ENCODE data around the gene ARHGAP26. TPM values are rescaled to one million over a fixed set of nuclear protein-coding genes. Genes with fewer than 3 reads are reported as not detected.

The ARHGAP26 gene
- total RNA-seq, 1 experiment from 2014 or later: 79.8 TPM

DNA sequence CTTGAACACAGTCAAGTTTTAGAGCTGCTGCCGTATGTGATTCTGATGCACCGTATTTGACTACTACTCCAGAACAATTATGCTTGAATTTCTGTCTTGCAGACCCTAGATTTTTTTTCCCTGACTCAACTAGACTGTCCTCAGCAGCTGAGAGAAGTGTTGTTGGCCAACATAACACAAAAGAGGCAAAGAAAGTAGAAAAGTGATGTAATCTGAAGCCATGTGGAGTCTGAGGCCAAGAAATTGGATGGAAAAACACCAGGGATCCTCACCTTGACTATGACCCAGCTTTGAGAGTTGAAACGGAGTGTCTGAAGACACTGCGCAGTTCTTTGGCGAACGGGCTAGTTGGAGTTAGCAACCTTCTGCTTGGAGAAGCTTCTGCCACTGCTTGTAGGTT is 48.0 kb upstream of the ARHGAP26 start:
- Mint-ChIP-seq H3K27me3 (ENCODE audit: insufficient read depth, unreplicated experiment) (no peaks in the 10 kb centered on the region), H3K4me1 (ENCODE audit: low read depth, unreplicated experiment) (peaks cover 33% of the 10 kb centered on the region), H3K4me3 (ENCODE audit: unreplicated experiment) (no peak overlapping the region), H3K27ac (ENCODE audit: unreplicated experiment) (no peak overlapping the region), H3K9me3 (ENCODE audit: unreplicated experiment) (no peaks in the 10 kb centered on the region), H3K36me3 (ENCODE audit: insufficient read depth, unreplicated experiment) (peaks cover 5% of the 10 kb centered on the region)
- intact Hi-C loops (cut with micrococcal nuclease; ENCODE audit: unreplicated experiment): no loop called here
- Histone ChIP-seq H3K27me3 (replicated peaks; ENCODE audit: control insufficient read depth, insufficient read depth, low read length) (no peaks in the 10 kb centered on the region), H3K9me3 (no peaks in the 10 kb centered on the region), H3K4me1 (peaks cover 23% of the 10 kb centered on the region), H3K4me3 (ENCODE audit: low read depth, low read length) (no peak overlapping the region), H3K36me3 (ENCODE audit: control insufficient read depth, insufficient read depth, low read length) (no peaks in the 10 kb centered on the region)
- POLR2A ChIA-PET: interaction anchor here (0.7 kb wide), 1 partner anchor 300 kb away, joined by 3 read pairs; no protein-coding TSS in a partner anchor
- no TSS peak for BruUV-seq (replicated peaks)
- no peak for DNase-seq
- TF ChIP-seq, protein P1, sequence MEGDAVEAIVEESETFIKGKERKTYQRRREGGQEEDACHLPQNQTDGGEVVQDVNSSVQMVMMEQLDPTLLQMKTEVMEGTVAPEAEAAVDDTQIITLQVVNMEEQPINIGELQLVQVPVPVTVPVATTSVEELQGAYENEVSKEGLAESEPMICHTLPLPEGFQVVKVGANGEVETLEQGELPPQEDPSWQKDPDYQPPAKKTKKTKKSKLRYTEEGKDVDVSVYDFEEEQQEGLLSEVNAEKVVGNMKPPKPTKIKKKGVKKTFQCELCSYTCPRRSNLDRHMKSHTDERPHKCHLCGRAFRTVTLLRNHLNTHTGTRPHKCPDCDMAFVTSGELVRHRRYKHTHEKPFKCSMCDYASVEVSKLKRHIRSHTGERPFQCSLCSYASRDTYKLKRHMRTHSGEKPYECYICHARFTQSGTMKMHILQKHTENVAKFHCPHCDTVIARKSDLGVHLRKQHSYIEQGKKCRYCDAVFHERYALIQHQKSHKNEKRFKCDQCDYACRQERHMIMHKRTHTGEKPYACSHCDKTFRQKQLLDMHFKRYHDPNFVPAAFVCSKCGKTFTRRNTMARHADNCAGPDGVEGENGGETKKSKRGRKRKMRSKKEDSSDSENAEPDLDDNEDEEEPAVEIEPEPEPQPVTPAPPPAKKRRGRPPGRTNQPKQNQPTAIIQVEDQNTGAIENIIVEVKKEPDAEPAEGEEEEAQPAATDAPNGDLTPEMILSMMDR (IDR thresholded peaks at IDR 0.05; ENCODE audit: insufficient read depth in 1 of 2, low read depth in 1 of 2, low read length in 1 of 2, severe bottlenecking in 1 of 2, unreplicated experiment in 1 of 2): no peak
- CTCF ChIA-PET: interaction anchor here (1.9 to 3.1 kb wide), 3 partner anchors 9 to 48 kb away, joined by 4 to 15 read pairs (median 14); partner anchors contain the start of gene ARHGAP26

DNA sequence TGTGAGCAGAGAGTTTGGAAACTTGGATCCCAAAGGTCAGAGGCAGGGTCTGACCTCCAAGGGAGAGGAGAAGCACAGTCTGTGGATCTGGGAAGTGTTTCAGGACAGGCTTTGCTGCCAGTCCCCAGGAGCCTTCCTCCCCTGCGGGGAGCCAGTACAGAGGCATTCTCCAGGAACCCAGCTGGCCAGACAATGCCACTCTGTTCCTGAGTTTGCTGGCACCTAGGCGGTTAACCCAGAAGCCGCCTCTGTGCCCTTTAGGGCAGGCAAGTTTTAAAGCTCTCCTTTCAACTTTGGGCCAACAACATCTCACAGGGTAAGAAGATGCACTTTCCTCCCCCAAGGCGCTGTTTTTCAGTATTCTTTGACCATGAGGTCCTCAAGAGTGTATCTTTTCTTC is 47.3 kb upstream of the ARHGAP26 start:
- intact Hi-C loops (cut with micrococcal nuclease; ENCODE audit: unreplicated experiment): no loop called here
- no TSS peak for BruUV-seq (replicated peaks)
- no peak for DNase-seq
- Mint-ChIP-seq H3K9me3 (ENCODE audit: unreplicated experiment) (no peaks in the 10 kb centered on the region), H3K27ac (ENCODE audit: unreplicated experiment) (no peak overlapping the region), H3K4me1 (ENCODE audit: low read depth, unreplicated experiment) (peaks cover 33% of the 10 kb centered on the region), H3K4me3 (ENCODE audit: unreplicated experiment) (no peak overlapping the region), H3K36me3 (ENCODE audit: insufficient read depth, unreplicated experiment) (peaks cover 5% of the 10 kb centered on the region), H3K27me3 (ENCODE audit: insufficient read depth, unreplicated experiment) (no peaks in the 10 kb centered on the region)
- no peaks in the 10 kb centered on the region for H3K36me3 ChIP-seq (ENCODE audit: control insufficient read depth, insufficient read depth, low read length)
- TF ChIP-seq, protein P1 (IDR thresholded peaks at IDR 0.05; ENCODE audit: insufficient read depth in 1 of 2, low read depth in 1 of 2, low read length in 1 of 2, severe bottlenecking in 1 of 2, unreplicated experiment in 1 of 2): no peak
- no peaks in the 10 kb centered on the region for H3K27me3 ChIP-seq (replicated peaks; ENCODE audit: control insufficient read depth, insufficient read depth, low read length)
- POLR2A ChIA-PET: no interaction called here
- CTCF ChIA-PET: interaction anchor here (1.1 to 3.1 kb wide), 3 partner anchors 10 to 166 kb away, joined by 3 to 15 read pairs (median 14); no protein-coding TSS in a partner anchor
- peaks cover 23% of the 10 kb centered on the region for H3K4me1 ChIP-seq
- H3K4me3 ChIP-seq (ENCODE audit: low read depth, low read length): no peak overlapping the region
- no peaks in the 10 kb centered on the region for H3K9me3 ChIP-seq

DNA sequence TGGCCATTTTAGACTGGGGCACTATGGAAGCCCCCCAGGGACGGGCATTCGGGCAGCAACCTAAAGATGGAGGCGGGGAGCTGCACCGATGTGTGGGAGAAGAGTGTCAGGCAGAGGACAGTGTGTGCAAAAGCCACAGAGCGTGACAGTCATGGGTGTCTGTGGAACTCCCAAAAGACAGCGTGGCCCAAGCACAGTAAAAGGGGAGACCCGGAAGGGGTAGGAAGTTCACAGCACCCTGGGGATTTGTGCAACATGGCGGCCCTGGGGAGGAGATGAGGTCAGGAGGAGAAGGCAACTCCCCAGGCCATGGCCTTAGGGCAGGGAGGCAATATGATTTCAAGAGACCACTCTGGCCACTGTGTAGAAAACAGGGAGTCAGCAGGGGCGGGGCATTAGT is 45.4 kb upstream of the ARHGAP26 start:
- no TSS peak for BruUV-seq (replicated peaks)
- no peak for DNase-seq
- no peaks in the 10 kb centered on the region for H3K27me3 ChIP-seq (replicated peaks; ENCODE audit: control insufficient read depth, insufficient read depth, low read length)
- TF ChIP-seq, protein P1 (IDR thresholded peaks at IDR 0.05; ENCODE audit: insufficient read depth in 1 of 2, low read depth in 1 of 2, low read length in 1 of 2, severe bottlenecking in 1 of 2, unreplicated experiment in 1 of 2): no peak
- ChIA-PET POLR2A (no interaction called here), CTCF (interaction anchor here (0.6 kb wide), 1 partner anchor 10 kb away, joined by 3 read pairs; no protein-coding TSS in a partner anchor)
- intact Hi-C loops (cut with micrococcal nuclease; ENCODE audit: unreplicated experiment): no loop called here
- H3K4me1 ChIP-seq: peaks cover 19% of the 10 kb centered on the region
- no peak overlapping the region for H3K4me3 ChIP-seq (ENCODE audit: low read depth, low read length)
- Mint-ChIP-seq H3K4me1 (ENCODE audit: low read depth, unreplicated experiment) (peaks cover 18% of the 10 kb centered on the region), H3K27me3 (ENCODE audit: insufficient read depth, unreplicated experiment) (no peaks in the 10 kb centered on the region), H3K27ac (ENCODE audit: unreplicated experiment) (peak overlapping the region; percentile 18), H3K4me3 (ENCODE audit: unreplicated experiment) (no peak overlapping the region), H3K9me3 (ENCODE audit: unreplicated experiment) (no peaks in the 10 kb centered on the region), H3K36me3 (ENCODE audit: insufficient read depth, unreplicated experiment) (peaks cover 5% of the 10 kb centered on the region)
- H3K36me3 ChIP-seq (ENCODE audit: control insufficient read depth, insufficient read depth, low read length): no peaks in the 10 kb centered on the region
- H3K9me3 ChIP-seq: no peaks in the 10 kb centered on the region
